ENCODE results near the gene TAB2. TPM values are rescaled to one million over a fixed set of nuclear protein-coding genes. Genes with fewer than 3 reads are reported as not detected.

Gene TAB2
- total and polyA plus RNA-seq, 9 of the 15 experiments (the other 6 are each of a cell fraction or from before 2014, with no cell fraction given): 9.1 to 38.3 (median 18.6) TPM

GRCh38 chr6:149410557-149410956, 93.0 kb downstream of the TAB2 start (continued):
- no peak for TF ChIP-seq RBM17 (IDR thresholded peaks at IDR 0.05; ENCODE audit: borderline replicate concordance, low read depth, low read length)
- no peak for TF ChIP-seq NCOA6 (IDR thresholded peaks at IDR 0.05)
- no peak for TF ChIP-seq SREBF1 (IDR thresholded peaks at IDR 0.05; ENCODE audit: borderline replicate concordance, low read depth, low read length)
- no peak for TF ChIP-seq KAT8 (IDR thresholded peaks at IDR 0.05; ENCODE audit: low read depth)
- no peak for TF ChIP-seq HSF4 (CRISPR knock-in tag; IDR thresholded peaks at IDR 0.05; ENCODE audit: borderline replicate concordance)

- H3K4me1 ChIP-seq (replicated peaks in 1 of 2; ENCODE audit: control insufficient read depth in 2 of 2, insufficient read depth in 2 of 2, low read length in 2 of 2): no peaks in the 10 kb centered on the region
- H2AFZ ChIP-seq (ENCODE audit: low read depth, low read length): no peak overlapping the region
- peaks cover 18% of the 10 kb centered on the region; the same call in 2 of the 3 replicates for H3K36me3 ChIP-seq (ENCODE audit: control insufficient read depth, insufficient read depth, low read length)
- ATAC-seq: no peak
- in situ Hi-C loops (cut with MboI): no loop called here
- WGBS (ENCODE audit: insufficient coverage, low coverage, missing lambda C conversion rate): 63% methylated on average over 4 of the region's 4 CpGs
- no TSS peak for BruUV-seq (replicated peaks)
- no peak overlapping the region for H3K27ac ChIP-seq (ENCODE audit: extremely low read depth, low read depth, low read length)
- no peaks in the 10 kb centered on the region for H3K27me3 ChIP-seq (ENCODE audit: control insufficient read depth in 2 of 2, insufficient read depth in 2 of 2, low read length in 2 of 2)
- H3K9me1 ChIP-seq (ENCODE audit: control insufficient read depth, insufficient read depth, low read length): no peaks in the 10 kb centered on the region
- H3K4me2 ChIP-seq (ENCODE audit: insufficient read depth, low read length): no peak overlapping the region
- FAIRE-seq: no peak
- ChIA-PET CTCF (ENCODE audit: low intra/inter-chr PET ratio) (no interaction called here), POLR2A (interaction anchor here (0.7 to 1.0 kb wide), 2 partner anchors 10 to 12 kb away, joined by 3 to 4 read pairs; no protein-coding TSS in a partner anchor)
- H3K9me3 ChIP-seq (replicated peaks; ENCODE audit: control insufficient read depth, insufficient read depth, low read depth, low read length): no peaks in the 10 kb centered on the region
- TF ChIP-seq RBM15 (IDR thresholded peaks at IDR 0.05; ENCODE audit: insufficient read depth, low read length): no peak
- TF ChIP-seq MXI1 (IDR thresholded peaks at IDR 0.05; ENCODE audit: low read depth, low read length): no peak
- TF ChIP-seq FOXK1 (CRISPR knock-in tag; IDR thresholded peaks at IDR 0.05; ENCODE audit: borderline replicate concordance): no peak
- no peak for TF ChIP-seq YY1 (IDR thresholded peaks at IDR 0.05; ENCODE audit: borderline replicate concordance in 1 of 3, control insufficient read depth in 1 of 3, extremely low read depth in 1 of 3, insufficient read depth in 3 of 3, insufficient read length in 1 of 3, insufficient replicate concordance in 2 of 3, low read depth in 1 of 3, low read length in 2 of 3)
- H4K20me1 ChIP-seq (replicated peaks; ENCODE audit: control insufficient read depth, insufficient read depth, low read length): no peaks in the 10 kb centered on the region
- intact Hi-C loops (cut with micrococcal nuclease): no loop called here
- no peak overlapping the region for H3K9ac ChIP-seq (ENCODE audit: insufficient read depth in 1 of 2, low read depth in 2 of 2, low read length in 2 of 2)
- H3K4me3 ChIP-seq: no peak overlapping the region
- H3K79me2 ChIP-seq (ENCODE audit: control insufficient read depth, insufficient read depth, low read length): no peaks in the 10 kb centered on the region
- no peak for DNase-seq (ENCODE audit: extremely low read depth in 1 of 4, low spot score in 3 of 4)
Measured at GRCh38 chr6:149414009-149414408, 96.5 kb downstream of the TAB2 start.
